Activated T-helper 17 cell treated with anti-CD3 and anti-CD28 coated beads, Interleukin-2, amount 50 U/mL, for 72 hours (primary cell): ENCODE data around the gene METTL21C. TPM values are rescaled to one million over a fixed set of nuclear protein-coding genes. Genes with fewer than 3 reads are reported as not detected.
A peak's percentile ranks its signal among the peaks of the same experiment; 100 is the strongest.

ENCODE experiments used
- ATAC-seq: fragments of 150-1000 bp; cut with Tn5 transposase; replicated peaks from 2 replicates; pipeline ENCODE4 v1.10.0; 2021; ENCODE audit warnings: mild to moderate bottlenecking, moderate library complexity
- H3K27ac Mint-ChIP-seq: one replicate; pipeline ENCODE4 v1.8.0; 2022; ENCODE audit warnings: mixed read lengths
- H3K27me3 Mint-ChIP-seq: one replicate; pipeline ENCODE4 v1.8.0; 2022; ENCODE audit warnings: mixed read lengths
- H3K36me3 Mint-ChIP-seq: one replicate; pipeline ENCODE4 v1.8.0; 2022; ENCODE audit warnings: low read depth, mild to moderate bottlenecking, mixed read lengths
- H3K4me1 Mint-ChIP-seq: one replicate; pipeline ENCODE4 v1.8.0; 2022; ENCODE audit warnings: mixed read lengths
- H3K4me3 Mint-ChIP-seq: one replicate; pipeline ENCODE4 v1.8.0; 2022; ENCODE audit warnings: mild to moderate bottlenecking, mixed read lengths
- H3K9me3 Mint-ChIP-seq: one replicate; pipeline ENCODE4 v1.8.0; 2022; ENCODE audit warnings: mixed read lengths
- total RNA-seq, 2 donors: library from RNA; stranded (reverse); gene quantifications; one replicate each; pipeline ENCODE4 v1.2.3, GENCODE V29; 2022

The METTL21C gene
- total RNA-seq, 2 donors from 2014 or later = not detected

DNA sequence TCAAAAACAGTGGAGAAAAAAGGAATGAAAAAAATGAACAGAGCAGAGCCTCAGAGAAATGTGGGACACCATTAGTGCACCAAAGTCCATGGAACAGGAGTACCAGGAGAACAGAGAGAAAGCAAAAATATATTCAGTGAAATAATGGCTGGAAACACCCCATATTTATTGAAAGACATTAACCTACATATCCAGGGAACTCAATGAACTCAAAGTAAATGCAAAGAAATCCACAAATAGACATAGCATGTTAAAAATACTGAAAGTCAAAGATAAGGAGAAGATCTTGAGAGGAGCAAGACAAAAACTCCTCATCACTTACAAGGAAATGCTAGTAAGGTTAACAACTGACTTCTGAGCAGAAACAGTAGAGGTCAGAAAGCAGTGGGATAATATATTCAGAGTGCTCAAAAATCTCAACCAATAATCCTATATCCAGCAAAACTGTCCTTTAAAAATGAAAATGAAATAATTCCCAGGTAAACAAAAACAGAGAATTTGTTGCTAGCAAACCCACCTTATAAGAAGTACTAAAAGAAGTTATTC is 35.6 kb downstream of the METTL21C start:
- no peak for ATAC-seq
- H3K27me3 Mint-ChIP-seq = no peaks in the 10 kb centered on the region
- H3K9me3 Mint-ChIP-seq = no peaks in the 10 kb centered on the region
- H3K4me3 Mint-ChIP-seq = no peak overlapping the region
- H3K27ac Mint-ChIP-seq = no peak overlapping the region
- H3K36me3 Mint-ChIP-seq = peaks cover 40% of the 10 kb centered on the region
- H3K4me1 Mint-ChIP-seq = no peaks in the 10 kb centered on the region

DNA sequence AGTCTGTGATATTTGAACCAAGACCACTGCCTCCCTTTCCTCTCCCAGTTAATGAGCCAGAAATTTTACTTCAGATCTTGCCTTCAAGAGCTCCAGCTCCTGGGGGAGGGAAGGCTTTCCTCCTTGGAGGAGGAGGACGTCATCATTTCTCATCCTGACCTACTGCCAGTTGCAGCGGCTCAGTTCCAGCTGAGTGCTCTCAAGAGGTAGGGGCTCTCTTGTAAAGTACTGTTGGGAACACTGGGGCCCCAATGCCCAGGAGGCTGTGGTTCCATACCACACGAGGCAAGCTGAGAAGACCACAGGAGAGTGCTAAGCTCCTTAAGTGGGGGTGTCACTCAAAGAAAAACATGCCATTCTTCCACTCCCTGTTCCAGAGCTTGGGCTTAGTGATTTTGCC is 36.2 kb downstream of the METTL21C start:
- no peak for ATAC-seq
- peaks cover 34% of the 10 kb centered on the region for H3K36me3 Mint-ChIP-seq
- no peaks in the 10 kb centered on the region for H3K27me3 Mint-ChIP-seq
- no peak overlapping the region for H3K27ac Mint-ChIP-seq
- no peaks in the 10 kb centered on the region for H3K9me3 Mint-ChIP-seq
- H3K4me3 Mint-ChIP-seq = no peak overlapping the region
- no peaks in the 10 kb centered on the region for H3K4me1 Mint-ChIP-seq

DNA sequence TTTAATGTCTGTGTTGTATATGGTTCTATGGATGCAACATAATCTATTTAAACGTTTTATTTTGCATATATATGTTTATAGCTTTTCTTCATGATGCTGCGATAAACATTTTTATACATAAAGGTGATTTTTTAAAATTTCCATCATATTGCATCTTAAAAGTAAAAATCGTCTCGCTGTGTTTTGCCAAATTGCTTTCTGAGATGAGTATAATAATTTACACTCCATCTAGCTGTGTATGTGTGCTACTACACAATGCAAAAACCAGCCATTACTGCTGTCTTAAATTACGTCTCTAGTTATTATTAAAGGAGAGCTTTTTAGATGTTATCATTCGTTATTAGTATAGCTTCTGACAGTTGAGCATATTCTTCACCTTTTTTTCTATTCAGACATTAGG is 37.2 kb downstream of the METTL21C start:
- Mint-ChIP-seq H3K27ac (no peak overlapping the region), H3K9me3 (no peaks in the 10 kb centered on the region), H3K4me1 (no peaks in the 10 kb centered on the region), H3K36me3 (peaks cover 36% of the 10 kb centered on the region), H3K27me3 (no peaks in the 10 kb centered on the region), H3K4me3 (no peak overlapping the region)
- no peak for ATAC-seq

DNA sequence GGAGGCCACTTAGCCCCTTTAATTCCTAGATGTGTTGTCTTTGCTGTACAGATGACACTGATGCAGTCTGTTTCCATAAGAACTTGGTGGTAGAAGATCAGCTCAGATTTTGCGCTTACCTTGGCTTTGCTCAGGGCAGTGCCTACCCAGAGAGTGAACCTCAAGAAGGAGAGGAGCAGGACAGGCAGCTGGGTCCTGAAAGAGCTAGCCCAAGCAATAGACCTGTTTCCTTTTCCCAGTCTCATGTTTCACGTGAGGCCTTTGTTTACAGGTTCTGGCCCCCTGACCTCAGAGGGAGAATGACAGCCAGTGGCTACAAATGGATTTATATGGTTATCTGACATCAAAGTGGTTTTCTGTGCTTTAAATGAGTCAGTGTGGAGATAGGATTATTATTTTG is 40.1 kb downstream of the METTL21C start:
- no peaks in the 10 kb centered on the region for H3K27me3 Mint-ChIP-seq
- H3K27ac Mint-ChIP-seq = no peak overlapping the region
- no peak overlapping the region for H3K4me3 Mint-ChIP-seq
- peaks cover 36% of the 10 kb centered on the region for H3K36me3 Mint-ChIP-seq
- H3K4me1 Mint-ChIP-seq = no peaks in the 10 kb centered on the region
- ATAC-seq = no peak
- no peaks in the 10 kb centered on the region for H3K9me3 Mint-ChIP-seq

DNA sequence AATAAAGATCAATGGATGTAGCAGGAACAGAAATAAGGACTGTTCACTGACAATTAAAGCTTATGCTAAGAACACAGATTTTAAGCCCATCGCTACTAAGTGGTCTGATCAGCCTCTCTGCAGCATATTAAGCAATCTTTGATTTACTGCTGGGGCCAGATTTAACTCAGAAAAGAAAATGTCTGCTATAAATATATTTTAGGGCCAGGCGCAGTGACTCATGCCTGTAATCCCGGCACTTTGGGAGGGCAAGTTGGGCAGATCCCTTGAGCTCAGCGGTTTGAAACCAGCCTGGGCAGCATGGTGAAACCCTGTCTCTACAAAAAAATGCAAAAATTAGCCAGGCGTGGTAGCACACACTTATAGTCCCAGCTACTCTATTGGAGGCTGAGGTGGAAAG is 43.0 kb downstream of the METTL21C start:
- Mint-ChIP-seq H3K4me1 (no peaks in the 10 kb centered on the region), H3K36me3 (peaks cover 64% of the 10 kb centered on the region), H3K27ac (peak overlapping the region; percentile 20), H3K27me3 (no peaks in the 10 kb centered on the region), H3K9me3 (no peaks in the 10 kb centered on the region), H3K4me3 (no peak overlapping the region)
- no peak for ATAC-seq

DNA sequence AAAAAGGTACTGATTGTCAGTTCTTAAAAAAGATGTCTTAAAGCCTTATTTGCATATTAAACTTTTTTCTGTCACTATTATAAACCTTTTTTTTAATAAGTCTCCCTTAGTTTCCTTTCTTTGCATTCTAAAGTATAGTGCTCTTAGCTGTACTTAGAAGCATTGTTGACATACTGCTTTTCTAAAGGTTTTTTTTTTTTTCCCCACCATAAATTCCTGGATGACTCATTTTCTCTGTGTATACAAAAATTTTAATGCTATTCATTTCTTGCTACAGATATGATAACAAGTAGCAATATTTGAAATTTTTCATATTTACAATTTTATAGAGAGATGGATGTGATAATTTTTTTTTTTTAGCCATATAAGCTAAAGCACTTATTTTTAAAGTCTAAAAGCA is 43.5 kb downstream of the METTL21C start:
- Mint-ChIP-seq H3K27ac (peak overlapping the region; percentile 20), H3K27me3 (no peaks in the 10 kb centered on the region), H3K4me1 (no peaks in the 10 kb centered on the region), H3K4me3 (no peak overlapping the region), H3K9me3 (no peaks in the 10 kb centered on the region), H3K36me3 (peaks cover 69% of the 10 kb centered on the region)
- ATAC-seq = no peak

DNA sequence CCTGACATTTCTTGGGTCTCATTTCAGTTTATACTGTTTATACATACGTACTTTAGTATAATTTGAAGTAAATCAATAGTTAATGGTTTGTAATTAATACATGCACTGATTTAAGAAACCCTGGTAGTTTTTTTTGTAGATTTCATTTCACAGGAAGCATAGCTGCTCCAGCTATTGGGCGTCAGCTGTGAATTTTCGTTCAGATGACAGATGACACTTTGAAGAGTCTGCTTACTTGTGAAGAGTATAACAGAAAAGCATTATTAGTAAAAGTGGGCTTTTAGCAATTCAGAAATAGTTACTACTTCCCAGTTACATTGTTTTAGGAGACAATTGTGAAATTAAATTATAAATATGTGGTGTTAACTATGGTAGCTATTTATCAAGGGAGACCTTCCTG is 44.4 kb downstream of the METTL21C start:
- no peaks in the 10 kb centered on the region for H3K27me3 Mint-ChIP-seq
- no peaks in the 10 kb centered on the region for H3K4me1 Mint-ChIP-seq
- H3K4me3 Mint-ChIP-seq = no peak overlapping the region
- H3K36me3 Mint-ChIP-seq = peaks cover 79% of the 10 kb centered on the region
- no peaks in the 10 kb centered on the region for H3K9me3 Mint-ChIP-seq
- H3K27ac Mint-ChIP-seq = peak overlapping the region; percentile 50
- ATAC-seq = no peak

DNA sequence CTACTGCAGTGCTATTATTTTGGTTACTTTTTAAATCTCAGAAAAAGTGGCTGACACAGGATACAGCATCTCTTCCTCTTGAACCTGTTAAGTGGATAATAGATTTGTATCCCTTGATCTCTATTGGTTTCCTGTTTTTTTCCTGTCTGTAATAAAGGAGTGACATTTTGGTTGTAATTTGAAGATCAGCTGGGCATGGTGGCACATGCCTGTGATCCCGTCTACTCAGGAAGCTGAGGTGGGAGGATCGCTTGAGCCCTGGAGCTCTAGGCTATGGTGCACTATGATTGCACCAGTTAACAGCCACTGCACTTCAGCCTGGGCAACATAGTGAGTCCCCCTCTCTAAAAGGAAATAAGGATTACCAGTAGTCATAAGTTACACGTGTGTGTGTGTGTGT is 46.8 kb downstream of the METTL21C start:
- Mint-ChIP-seq H3K4me1 (peaks cover 3% of the 10 kb centered on the region), H3K36me3 (peaks cover 96% of the 10 kb centered on the region), H3K9me3 (no peaks in the 10 kb centered on the region), H3K4me3 (no peak overlapping the region), H3K27ac (no peak overlapping the region), H3K27me3 (no peaks in the 10 kb centered on the region)
- no peak for ATAC-seq

DNA sequence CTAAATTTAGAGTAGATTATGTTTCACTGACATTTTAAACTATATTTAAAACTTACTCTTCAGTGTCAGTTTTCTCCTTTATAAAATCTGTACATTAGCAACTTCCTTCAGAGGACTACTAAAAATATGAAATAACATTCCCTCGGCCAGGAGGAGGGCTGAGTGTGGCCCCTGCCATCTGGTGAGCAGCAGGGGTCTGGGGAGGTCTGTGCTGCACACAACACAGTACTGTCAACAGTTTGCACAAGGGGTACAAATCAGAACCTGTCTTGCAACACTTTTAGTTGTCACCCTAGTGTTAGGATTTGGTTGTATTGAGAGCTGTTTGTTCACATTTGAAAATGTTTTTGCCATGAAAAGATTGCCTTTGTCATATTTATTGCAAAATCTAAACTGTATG is 49.1 kb downstream of the METTL21C start:
- Mint-ChIP-seq H3K9me3 (no peaks in the 10 kb centered on the region), H3K27ac (no peak overlapping the region), H3K4me3 (no peak overlapping the region), H3K27me3 (no peaks in the 10 kb centered on the region), H3K4me1 (peaks cover 3% of the 10 kb centered on the region), H3K36me3 (peaks cover 100% of the 10 kb centered on the region)
- no peak for ATAC-seq

DNA sequence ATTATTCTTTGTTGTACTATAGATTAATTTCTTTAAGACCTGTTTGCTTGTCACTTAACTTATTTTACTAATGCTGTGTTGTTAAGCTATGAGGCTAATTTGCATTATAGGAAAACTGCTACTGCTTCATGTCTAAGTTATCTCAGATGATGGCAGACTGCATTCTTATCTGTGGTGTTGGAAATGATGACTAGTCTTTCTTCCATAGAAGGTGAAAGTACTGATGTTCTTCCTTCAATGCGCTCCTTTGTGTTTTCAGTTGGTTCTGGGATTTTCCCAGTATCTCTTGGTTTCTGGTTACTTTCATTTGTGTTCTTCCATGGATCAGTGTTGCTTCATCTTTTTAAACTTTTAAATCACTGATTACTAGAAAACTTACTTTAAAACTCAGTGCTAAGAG is 51.2 kb downstream of the METTL21C start:
- Mint-ChIP-seq H3K27ac (no peak overlapping the region), H3K4me1 (peaks cover 3% of the 10 kb centered on the region), H3K4me3 (no peak overlapping the region), H3K27me3 (no peaks in the 10 kb centered on the region), H3K36me3 (peaks cover 99% of the 10 kb centered on the region), H3K9me3 (no peaks in the 10 kb centered on the region)
- ATAC-seq = no peak

DNA sequence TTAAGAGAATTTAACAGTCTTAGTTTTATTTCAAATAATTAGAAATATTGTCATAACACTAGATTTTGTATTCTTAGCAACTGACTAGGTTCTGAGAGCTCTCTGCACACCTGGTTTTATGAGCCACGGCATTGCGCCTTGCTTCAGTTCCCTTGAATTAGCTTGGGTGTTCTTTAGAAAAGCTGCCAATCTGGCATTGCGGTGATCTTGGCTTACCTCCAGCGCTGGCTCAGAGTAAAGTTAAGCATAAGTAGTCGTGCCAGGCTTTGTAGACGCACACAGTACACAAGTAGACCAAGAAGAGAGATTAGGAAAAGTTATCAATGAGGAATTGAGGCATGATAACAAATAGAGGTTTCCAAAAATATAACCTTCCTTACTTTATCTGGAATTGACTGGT is 52.4 kb downstream of the METTL21C start:
- Mint-ChIP-seq H3K36me3 (peaks cover 99% of the 10 kb centered on the region), H3K4me3 (no peak overlapping the region), H3K27ac (no peak overlapping the region), H3K9me3 (no peaks in the 10 kb centered on the region), H3K4me1 (peaks cover 3% of the 10 kb centered on the region), H3K27me3 (no peaks in the 10 kb centered on the region)
- ATAC-seq = no peak

DNA sequence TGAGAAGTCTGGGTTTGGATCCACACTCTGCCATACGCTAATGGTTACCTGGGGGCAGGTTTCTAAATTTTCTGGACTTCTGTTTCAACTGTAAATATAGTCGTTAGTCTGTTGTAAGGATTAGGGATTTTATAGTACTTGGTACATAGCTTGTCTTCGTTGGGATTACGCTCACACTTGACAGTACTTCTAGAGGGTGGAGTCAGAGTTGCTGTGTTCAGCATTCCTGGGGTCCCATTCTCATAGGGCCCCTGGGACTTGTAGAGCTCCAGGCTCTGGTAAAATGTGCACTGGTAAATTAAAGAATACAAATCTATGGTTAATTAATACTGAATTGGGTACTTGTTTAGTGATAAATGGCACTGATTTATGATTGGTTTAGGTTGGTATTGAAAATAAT is 52.8 kb downstream of the METTL21C start:
- Mint-ChIP-seq H3K36me3 (peaks cover 99% of the 10 kb centered on the region), H3K27me3 (no peaks in the 10 kb centered on the region), H3K4me3 (no peak overlapping the region), H3K27ac (no peak overlapping the region), H3K4me1 (peaks cover 3% of the 10 kb centered on the region), H3K9me3 (no peaks in the 10 kb centered on the region)
- no peak for ATAC-seq

DNA sequence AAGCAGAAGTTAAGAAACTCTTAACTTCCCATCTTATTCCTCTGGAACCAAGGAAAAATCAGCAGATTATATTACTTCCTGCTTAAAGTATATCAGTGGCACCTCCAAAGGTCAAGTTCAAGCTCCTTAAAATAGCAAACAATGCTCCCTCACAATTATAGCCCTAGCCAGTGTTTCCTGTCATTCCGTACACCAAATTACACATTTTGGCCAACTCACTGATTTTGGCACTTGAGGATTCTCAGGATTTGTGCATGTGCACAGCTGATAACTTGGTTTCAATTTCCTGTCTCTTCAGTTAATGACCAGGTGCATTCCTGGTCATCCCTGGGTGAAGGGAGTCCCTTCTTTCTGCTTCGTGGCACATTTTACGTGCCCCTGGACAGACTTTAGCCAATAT is 56.1 kb downstream of the METTL21C start:
- Mint-ChIP-seq H3K27me3 (no peaks in the 10 kb centered on the region), H3K27ac (peak overlapping the region; percentile 18), H3K36me3 (peaks cover 99% of the 10 kb centered on the region), H3K4me3 (no peak overlapping the region), H3K9me3 (no peaks in the 10 kb centered on the region), H3K4me1 (peaks cover 2% of the 10 kb centered on the region)
- ATAC-seq = no peak
